ENCODE results near the gene AGAP4.
"Not testable (repeated sequence)": the region's sequence is repeated elsewhere in the genome, so short reads cannot be mapped to it uniquely, and the experiment has no call there.

The AGAP4 gene

DNA sequence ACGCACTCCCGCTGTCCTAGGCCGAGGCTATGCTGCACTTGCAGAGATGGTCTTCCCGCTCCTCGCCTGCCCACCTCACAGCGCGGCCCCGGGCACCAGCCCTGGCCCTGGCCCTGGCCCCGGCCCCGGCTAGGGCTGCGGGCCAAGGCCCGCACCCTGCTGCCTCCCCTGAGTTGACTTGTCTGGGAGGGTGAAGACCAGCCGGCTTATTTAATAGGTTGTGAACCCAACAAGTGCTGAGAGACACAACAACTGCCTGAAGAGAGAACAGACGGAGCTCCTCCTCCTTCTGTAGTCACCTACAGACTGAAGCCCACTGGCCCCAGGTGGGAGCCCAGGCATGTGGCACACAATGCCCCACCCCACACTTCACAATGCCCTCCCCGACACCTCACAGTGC is at the start of gene AGAP4:
AGAP4 (minus strand) TSS at position 101 of the 400 bp plus-strand sequence. CDS start 153 bp downstream, outside the sequence.
- DNase-seq: not testable (repeated sequence)

DNA sequence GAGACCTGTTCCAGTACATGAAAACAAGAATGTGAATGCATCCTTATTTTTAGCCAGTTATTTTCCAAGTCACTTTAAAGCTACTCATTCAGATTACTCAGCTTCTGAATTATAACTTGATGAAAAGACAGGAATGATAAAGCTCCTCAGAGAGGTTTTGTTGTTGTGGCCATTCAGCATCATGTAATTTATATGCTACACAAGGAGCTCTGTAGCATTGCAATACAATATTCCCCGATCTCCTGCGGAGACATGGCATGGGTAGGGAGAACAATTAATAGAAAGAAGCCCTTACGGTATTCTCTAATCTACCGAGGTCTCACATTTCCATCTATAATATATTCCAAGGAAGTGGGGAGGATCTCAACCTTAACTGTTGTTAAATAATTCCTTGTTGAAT is 43.4 kb upstream of the AGAP4 start:
- DNase-seq: not testable (repeated sequence)

DNA sequence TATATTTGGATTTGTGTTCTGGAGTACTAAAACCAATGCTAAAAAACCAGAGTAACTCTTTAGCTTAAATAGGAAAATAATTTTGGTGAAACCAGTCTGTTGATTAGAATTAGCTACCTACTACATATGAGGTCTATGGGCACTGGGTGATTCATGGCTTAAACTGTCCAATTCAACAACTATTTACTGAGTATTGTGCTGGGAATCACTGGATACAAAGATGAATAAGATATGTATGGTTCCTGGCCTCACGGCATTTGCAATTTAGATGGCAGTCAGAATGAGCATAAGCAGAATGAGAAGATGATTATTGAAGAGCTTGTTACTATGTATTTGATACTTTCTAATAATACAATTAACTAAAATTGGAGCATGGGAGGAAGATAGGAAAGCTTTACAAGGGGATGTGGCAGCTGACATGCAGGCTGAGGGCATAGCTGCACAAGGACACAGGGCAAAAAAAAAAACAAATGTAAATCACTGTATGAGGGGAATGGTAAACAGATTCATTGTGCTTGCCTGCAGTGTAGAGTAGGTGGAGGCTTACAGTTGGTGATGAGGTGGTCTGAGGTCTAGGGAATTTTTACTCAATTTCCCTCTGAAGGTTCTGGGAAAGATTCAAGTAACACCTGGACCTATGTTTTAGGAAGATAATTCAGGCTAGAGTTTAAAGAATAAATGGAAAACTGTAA is 42.4 kb upstream of the AGAP4 start:
- not testable (repeated sequence) for DNase-seq

DNA sequence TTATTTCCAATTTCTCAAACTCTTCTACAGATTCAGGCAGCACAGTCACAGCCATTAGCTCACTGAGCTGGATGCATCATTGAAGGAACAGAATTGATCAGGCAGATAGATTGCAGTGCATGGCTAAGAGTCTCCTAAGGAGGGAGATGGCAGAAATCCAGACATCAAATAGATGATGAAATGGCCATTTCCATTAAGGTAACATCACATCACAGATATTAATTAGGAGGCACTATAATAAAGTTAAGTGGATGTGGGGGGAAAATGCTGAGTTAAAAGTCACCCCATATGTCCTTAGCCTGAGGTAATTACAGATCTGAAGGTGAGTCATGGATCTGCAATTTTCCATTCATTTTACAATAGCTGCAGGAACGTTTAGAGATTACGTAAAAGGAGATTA is 35.6 kb upstream of the AGAP4 start:
- not testable (repeated sequence) for DNase-seq

DNA sequence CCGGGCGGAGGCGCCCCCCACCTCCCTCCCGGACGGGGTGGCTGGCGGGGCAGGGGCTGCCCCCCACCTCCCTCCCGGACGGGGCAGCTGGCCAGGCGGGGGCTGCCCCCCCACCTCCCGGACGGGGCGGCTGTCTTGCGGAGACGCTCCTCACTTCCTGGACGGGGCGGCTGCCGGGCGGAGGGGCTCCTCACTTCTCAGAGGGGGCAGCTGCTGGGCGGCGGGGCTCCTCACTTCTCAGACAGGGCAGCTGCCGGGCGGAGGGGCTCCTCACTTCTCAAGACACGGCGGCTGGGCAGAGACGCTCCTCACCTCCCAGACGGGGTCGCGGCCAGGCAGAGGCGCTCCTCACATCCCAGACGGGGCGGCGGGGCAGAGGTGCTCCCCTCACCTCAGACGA is 18.1 kb upstream of the AGAP4 start:
- not testable (repeated sequence) for DNase-seq

DNA sequence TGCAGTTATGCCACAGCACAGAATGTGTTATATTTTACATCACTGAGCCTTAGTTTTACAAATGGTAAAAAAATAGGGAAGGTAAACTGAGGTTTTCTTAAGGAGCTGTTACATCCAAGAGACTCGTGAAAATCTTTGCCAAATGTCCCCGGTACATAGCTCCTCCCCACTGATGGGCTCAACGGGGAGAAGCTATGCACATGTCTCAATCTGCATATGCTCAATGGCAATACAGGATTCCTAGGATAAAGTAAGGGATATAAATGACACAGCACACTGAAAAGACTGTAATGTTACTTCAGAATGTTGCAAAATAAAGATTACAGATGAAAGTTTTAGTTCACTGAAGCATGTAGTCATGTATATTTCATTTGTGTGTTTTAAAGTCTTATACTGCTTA is 17.0 kb upstream of the AGAP4 start:
- not testable (repeated sequence) for DNase-seq

DNA sequence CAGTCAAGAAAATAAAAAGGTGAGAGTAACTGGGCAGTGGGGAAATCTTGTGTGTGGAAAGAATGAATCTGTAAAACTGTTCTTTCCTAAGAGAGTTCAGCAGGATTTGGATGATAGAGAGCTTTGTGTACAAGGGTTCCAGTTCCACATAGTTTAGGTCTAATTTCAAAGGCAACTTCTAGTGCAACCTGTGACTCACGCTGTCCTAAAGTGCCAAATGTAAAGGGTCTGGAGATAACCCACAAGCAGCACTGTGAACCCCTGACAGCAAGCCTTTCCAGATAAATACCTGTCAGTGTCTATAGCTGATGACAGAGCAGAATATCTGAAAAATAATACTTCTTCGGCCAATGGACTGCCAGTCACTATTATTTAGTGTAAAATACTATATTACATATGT is 16.3 kb upstream of the AGAP4 start:
- DNase-seq: not testable (repeated sequence)

DNA sequence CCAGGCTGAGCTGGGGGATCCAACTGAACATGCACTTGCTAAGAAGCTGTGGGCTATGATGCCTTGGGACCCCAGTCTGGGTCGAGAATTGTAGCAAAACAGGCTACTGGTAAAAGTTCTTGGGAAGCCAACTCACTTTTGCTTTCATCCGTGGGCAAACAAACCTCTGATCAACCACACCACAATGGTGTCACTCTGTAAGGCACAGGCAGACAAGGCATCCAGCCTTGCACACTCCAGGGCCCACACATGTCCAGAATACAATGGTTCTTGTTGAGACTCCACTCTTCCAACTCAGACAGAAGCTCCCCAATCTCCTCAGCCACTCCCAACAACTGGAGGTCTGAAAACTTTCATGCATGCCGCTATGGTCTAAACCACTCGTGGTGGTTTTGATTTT is 10.6 kb upstream of the AGAP4 start:
- DNase-seq: not testable (repeated sequence)

DNA sequence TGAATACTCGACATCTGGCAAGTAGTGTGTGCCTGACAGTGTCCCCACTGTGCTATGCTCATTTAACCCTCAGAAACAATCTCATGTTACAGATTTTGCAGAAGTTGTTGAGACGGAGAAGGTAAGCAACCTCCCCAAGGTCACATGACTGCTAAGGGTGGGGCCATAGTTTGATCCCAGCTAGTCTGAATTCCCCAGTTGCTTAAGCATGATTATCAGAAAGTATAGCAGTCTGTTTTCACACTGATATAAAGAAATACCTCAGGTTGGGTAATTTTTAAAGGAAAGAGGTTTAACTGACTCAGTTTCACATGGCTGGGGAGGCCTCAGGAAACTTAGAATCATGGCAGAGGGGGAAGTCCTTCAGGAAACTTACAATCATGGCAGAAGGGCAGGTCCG is 1.2 kb upstream of the AGAP4 start:
- not testable (repeated sequence) for DNase-seq

DNA sequence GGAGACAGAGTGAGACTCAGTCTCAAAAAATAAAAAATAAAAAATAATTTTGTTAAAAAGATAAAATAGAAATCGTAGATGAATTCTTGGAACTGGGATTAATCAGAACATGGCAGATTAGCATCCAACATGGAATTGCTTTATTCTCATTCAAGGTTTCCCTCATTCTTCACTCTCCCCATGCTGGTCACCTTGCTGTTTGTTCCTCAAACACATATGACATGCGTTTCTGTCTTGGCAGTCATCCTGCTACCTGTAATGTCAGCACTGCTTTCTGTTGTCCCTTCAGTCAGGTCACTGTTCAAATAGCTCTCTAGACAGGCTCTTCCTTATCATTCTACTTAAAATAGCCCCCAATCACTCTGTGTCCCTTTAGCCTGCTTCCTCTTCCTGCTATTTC is 24.4 kb downstream of the AGAP4 start:
- not testable (repeated sequence) for DNase-seq

DNA sequence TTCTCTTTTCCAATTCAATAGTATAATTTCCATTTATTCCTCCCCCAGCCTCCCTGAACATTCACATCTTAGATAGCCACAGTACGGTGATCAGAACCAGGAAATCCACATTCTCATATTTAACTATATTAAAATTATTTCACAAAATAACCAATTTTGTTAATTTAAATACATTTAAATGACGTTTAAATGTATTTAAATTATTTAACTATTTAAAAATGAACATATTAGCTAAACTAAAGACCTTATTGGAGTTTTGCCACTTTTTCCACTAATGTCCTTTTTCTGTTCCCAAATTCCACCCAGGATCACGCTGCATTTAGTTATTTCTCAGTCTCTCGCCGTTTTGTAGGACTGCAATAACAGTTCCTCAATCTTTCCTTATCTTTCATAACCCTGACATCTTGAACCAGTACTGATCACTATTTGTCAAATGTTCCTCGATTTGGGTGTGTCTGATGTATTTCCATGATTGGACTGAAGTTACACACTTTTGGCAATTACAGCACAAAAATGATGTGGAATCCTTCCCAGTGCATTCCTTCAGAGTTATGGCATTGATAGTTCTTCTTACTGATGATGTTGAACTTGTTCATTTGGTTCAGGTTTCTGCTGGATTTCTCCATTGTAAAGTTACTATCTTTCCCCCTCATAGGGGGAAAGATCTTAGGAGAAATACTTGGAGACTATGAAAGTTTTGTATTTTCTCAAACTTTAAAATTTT is 27.0 kb downstream of the AGAP4 start:
- not testable (repeated sequence) for DNase-seq

DNA sequence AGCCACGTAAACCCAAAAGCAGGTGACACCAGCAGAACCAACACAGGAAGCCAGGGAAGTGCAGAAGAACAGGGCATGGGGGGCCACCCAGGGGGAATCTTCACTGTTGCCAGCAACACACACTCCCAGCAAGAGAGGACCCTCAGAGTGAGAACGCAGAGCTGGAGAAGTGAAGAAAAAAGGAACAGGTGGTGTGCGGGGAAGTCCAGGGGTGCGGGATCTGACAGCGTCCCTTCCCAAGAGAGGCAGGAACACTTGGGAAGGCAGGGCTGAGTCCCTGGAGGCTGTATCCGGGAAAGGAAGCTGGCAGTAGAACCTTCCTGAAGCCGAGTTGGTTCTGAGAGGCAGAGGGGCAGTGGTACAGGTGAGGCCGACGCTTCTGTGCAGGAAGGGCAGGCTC is 27.7 kb downstream of the AGAP4 start:
- no peak for DNase-seq

DNA sequence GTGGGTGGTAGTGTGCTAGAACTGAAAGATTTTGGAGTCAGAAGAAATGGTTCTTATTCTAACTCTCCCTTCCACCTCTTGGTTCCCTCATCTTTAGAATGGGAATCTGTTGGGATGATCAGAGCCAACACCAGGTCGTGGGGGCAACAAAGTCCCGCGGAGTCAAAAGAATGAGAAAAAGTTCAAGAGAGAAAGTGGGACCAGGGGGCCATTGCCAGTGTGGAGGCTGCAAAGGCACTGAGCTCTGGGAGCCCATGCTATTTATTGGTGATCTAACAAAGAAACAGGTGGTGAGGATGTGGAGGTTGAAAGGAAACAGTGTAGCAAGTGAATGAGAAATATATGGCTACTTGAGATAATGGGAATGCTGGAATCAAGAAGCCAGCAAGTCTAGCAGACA is 29.4 kb downstream of the AGAP4 start:
- no peak for DNase-seq

DNA sequence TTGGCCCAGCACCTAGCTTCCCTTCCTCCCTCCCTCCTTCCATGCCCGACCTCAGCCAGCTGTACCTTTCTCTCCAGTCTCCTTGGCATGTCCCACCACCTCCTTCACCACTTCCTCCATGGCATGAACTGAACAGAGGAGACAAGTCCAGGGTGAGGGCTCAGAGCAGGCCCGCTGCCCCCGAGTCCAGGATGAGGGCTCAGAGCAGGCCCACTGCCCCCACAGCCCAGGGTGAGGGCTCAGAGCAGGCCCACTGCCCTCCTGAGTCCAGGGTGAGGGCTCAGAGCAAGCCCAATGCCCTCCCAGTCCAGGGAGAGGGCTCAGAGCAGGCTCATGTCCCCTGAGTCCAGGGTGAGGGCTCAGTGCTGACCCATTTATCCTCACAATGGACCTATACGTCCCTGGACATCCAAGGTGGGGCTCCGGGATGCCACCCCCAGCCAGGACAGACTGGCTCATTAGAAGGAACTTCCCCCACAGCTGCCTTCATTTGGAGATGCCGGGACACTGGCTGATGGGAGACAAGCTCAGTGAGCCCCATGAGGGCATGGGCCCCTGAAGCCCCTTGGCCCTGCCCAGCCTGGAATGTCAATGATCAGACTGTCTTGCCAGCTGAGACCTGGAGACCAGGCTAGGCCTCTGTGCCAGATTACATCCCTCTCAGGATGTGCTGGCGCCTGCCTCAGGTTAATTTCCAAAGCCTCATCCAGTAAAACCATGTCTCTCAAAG is 30.0 kb downstream of the AGAP4 start:
- no peak for DNase-seq

DNA sequence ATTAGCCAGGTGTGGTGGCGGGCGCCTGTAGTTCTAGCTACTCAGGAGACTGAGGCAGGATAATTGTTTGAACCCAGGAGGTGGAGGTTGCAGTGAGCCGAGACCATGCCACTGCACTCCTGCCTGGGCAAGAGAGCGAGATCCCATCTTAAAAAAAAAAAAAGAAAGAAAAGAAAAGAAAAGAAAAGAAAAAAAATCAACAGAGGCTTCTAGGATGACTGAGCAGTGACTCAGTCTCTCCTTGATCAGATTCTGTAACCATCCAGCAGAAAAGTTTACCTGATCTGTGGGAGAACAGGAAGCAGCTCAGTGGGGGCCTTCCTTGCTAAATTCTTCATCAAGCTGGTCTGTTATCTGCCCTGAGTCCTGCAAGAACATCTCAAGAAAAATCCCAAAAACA is 33.2 kb downstream of the AGAP4 start:
- DNase-seq: not testable (repeated sequence)

DNA sequence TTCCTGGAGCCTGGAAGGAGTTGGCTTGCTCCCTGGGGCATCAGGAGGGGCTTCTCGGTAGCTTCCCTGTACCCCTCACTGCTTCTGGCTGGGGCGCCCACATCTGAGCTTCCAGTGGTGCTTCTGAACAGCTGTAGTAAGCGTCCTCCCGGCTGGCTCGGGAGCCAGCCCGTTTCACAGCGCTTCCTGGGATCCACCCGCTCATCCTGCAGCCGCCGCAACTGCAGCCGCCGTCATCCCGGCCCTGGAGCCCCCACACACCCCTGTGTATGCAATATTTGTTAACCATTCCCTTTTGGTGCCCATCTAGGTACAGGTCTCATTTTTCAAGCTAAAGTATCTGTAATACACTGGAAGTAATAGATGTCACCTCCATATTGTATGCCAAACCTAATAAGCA is 34.3 kb downstream of the AGAP4 start:
- not testable (repeated sequence) for DNase-seq

DNA sequence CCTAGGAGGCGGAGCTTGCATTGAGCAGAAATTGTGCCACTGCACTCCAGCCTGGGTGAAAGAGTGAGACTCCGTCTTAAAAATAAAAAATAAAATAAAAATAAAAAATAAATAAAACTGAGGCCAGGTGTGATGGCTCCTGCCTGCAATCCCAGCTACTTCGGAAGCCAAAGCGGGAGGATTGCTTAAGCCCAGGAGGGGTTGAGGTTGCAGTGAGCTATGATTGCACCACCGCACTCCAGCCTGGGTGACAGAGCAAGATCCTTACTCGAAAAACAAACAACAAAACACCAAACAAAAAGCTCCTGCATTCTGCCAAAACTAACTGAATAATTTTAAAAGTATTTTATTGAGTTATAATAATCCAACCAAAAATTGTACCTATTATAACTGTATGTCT is 36.2 kb downstream of the AGAP4 start:
- DNase-seq: no peak

DNA sequence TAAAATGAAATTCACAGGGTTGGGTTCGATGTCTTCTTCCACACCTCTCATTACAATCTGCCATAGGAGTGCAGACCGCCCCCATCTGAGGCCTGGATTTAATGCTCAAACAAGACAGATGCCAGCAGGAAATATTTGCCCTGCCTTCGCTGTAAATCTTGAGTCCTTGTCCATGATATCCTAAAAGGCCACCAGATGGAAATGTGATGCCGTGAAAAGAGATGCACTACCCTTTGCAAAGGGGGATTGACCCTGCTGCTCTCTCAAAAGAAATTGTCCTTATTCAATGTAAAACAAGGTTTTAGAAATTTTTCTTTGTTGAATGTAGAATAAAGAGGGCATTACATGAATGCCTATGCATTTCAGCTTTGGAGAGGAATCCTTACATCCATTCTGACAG is 37.5 kb downstream of the AGAP4 start:
- no peak for DNase-seq

DNA sequence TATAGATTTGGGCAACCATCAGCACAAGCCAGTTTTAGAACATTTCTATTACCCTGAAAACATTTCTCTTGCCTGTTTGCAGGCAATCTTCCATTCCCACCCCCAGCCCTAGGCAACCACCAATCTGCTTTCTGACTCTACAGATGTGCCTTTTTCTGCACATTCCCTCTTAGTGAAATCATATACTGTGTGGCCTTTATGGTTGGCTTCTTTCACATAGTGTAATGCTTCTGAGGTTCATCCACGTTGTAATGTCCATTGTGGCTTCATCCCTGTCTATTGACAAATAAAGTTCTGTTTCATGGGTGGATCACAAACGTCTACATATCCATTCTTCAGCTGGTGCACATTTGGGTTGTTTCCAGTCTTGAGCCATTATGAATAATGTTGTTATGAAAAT is 42.3 kb downstream of the AGAP4 start:
- not testable (repeated sequence) for DNase-seq

DNA sequence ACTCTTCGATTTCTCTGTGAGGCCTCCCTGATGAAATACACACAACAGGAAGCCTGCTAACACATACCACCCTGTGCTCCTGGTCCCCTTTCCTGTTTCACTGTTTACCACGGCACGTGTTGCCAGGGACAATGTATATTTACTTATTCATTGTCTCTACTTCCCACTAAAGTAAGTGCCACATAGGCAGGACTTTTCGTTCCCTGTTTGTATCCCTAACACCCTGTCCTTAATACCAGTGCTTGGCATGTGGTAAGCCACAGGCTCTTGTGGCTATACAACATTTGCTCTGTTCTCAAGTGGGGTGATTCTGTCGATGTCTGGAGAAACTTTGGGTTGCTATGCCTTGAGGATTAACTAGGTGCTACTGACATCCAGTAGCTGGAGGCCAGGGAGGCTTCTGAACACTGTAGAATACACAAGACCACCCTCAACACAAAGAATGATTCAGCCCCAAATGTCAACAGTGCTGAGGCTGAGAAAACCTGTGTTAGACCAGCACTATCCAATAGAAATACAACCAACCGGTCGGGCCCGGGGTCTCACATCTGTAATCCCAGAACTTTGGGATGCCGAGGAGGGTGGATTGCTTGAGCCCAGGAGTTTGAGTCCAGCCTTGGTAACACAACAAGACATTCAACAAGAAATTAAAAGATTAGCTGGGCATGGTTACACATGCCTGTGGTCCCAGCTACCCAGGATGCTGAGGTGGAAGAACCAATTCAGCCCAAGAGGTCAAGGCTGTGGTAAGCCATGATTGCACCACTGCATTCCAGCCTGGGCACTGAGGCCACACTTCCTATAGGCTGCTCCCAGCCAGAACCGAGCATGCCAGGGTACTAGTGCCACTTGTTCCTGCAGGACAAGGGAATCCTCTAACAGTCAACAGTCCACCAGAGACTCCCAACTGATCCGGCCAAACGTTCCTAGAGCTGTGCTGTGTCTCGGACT is 44.0 kb downstream of the AGAP4 start:
- not testable (repeated sequence) for DNase-seq

DNA sequence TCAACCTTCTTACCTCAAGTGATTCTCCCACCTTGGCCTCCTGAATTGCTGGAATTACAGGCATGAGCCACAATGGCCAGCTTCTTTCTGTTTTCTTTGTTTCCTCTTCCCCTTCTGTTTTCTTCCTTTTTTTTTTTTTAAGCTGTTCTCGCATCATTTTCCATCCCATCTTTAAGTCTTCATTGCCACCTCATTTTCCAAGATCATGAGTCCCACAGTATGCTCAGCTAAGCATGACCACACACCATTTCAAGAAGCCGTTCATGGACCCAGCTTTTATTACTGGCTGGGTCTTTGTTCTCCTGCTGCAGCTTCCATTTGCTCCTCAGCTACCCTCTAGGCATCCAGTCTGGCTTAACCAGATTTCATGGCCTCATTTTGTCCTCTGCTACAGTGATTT is 52.5 kb downstream of the AGAP4 start:
- not testable (repeated sequence) for DNase-seq

DNA sequence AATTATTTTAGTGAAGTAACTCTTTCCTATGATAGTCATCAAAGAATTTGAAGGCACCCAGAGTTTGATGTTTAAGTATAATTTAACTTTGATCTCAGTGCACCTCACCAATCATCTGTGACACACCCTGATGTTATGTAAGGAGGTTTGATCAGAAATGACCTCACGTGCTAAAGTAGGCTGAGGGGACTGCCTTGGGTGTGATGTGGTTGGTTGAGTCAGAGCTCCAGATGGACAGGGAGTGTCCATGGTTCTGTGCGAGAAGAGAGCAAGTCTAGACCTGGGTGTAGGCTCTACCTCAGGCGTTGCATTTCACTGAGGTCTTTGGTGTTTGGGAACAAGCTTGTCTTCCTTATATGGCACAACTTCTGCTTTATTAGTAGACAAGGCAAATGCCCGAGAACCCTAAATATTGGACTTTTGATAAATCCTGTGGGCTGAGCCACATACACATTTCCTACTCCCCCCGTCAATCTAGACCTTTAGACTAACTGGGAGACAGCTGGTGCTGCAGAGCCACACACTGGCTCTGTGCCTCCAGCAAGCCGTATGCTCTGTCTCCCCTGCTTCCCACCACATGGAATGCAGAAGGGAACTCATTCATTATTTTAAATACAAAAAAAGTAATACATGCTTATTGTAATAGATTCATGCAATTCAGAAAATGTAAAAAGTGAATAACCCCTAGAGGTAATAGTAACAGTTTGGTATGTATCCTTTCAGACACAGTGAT is 56.4 kb downstream of the AGAP4 start:
- not testable (repeated sequence) for DNase-seq

Data from islet precursor cell (in vitro differentiated cells).